GM12878 (cell line): ENCODE measurements around the gene CHST15. TPM values are rescaled to one million over a fixed set of nuclear protein-coding genes. Genes with fewer than 3 reads are reported as not detected.

Experiments used
- ATAC-seq: fragments of 200-7000 bp; cut with Tn5 transposase; 3 replicates; pipeline ENCODE4 v1.9.1; 2020; ENCODE audit warnings: mild to moderate bottlenecking, moderate library complexity
- BruUV-seq: library from RNA; stranded (reverse); fragments of 400-500 nt; replicated peaks from 2 replicates; lab custom pipeline; 2021; lab: Mats Ljungman, UMichigan
- CTCF ChIA-PET: fragments of 300-600 bp; sonication (Branson Sonifier 250); formaldehyde crosslinking; extraction: SDS; loops from one replicate; lab custom pipeline; 2021; ENCODE audit warnings: inconsistent platforms; lab: Yijun Ruan, JAX
- POLR2A ChIA-PET: fragments of 350-600 bp; formaldehyde crosslinking; extraction: SDS; loops from one replicate; lab custom pipeline; 2021; ENCODE audit warnings: inconsistent platforms; lab: Charles Lee
- RAD21 ChIA-PET: fragments of 300-600 bp; sonication (Branson Sonifier 250); formaldehyde crosslinking; loops from one replicate; lab custom pipeline; 2023; ENCODE audit warnings: antibody characterized with exemption; ENCODE audit not compliant: unreplicated experiment; lab: Charles Lee
- SMC1A ChIA-PET: fragments of 300-600 bp; sonication (Branson Sonifier 250); formaldehyde crosslinking; loops from one replicate; lab custom pipeline; 2023; ENCODE audit not compliant: unreplicated experiment, uncharacterized antibody; lab: Charles Lee
- DNase-seq: peaks from one replicate; pipeline ENCODE4 v3.0.0-alpha.2; 2011; ENCODE audit warnings: low read depth, low spot score
- FAIRE-seq: peaks from 3 replicates; lab custom pipeline; 2011; peaks lifted over from hg19 to GRCh38; lab: Jason Lieb, UNC
- H2AFZ ChIP-seq: 2 replicates; pipeline ENCODE4 v1.6.0; 2011; ENCODE audit warnings: low read depth, low read length, control low read depth; ENCODE audit not compliant: control insufficient read depth
- H3K27ac ChIP-seq: 2 replicates; pipeline ENCODE4 v1.5.1; 2011; ENCODE audit warnings: control low read depth; ENCODE audit not compliant: control insufficient read depth, insufficient read depth
- H3K27me3 ChIP-seq, 2 experiments: replicated peaks in 1 of 2; 2 replicates each; pipeline versions ENCODE4 v1.6.0 to v1.6.1; 2011; ENCODE audit warnings: low read length in 1 of 2; ENCODE audit not compliant: control insufficient read depth in 2 of 2, insufficient read depth in 2 of 2
- H3K36me3 ChIP-seq, 2 experiments: 2 replicates each; pipeline ENCODE4 v1.5.1; 2011; ENCODE audit warnings: low read length in 1 of 2; ENCODE audit not compliant: control insufficient read depth in 2 of 2, insufficient read depth in 2 of 2
- H3K4me1 ChIP-seq: 2 replicates; pipeline ENCODE4 v1.6.1; 2011; ENCODE audit warnings: mild to moderate bottlenecking, low read length, moderate library complexity, mixed read lengths; ENCODE audit not compliant: control insufficient read depth, insufficient read depth
- H3K4me2 ChIP-seq: 2 replicates; pipeline ENCODE4 v1.6.0; 2011; ENCODE audit warnings: control low read depth; ENCODE audit not compliant: control insufficient read depth, insufficient read depth
- H3K4me3 ChIP-seq: fragments of 200-600 bp; sonication (generic); 2 replicates; pipeline ENCODE4 v1.5.1; 2016
- H3K79me2 ChIP-seq: 2 replicates; pipeline ENCODE4 v1.6.0; 2011; ENCODE audit warnings: low read length; ENCODE audit not compliant: control insufficient read depth, insufficient read depth
- H3K9ac ChIP-seq: 2 replicates; pipeline ENCODE4 v1.8.0; 2011; ENCODE audit warnings: low read length, control low read depth, mixed read lengths; ENCODE audit not compliant: control insufficient read depth, insufficient read depth
- H3K9me3 ChIP-seq: replicated peaks from 3 replicates; pipeline ENCODE4 v1.5.1; 2011; ENCODE audit warnings: mild to moderate bottlenecking, low read length; ENCODE audit not compliant: control insufficient read depth, insufficient read depth
- H4K20me1 ChIP-seq: 2 replicates; pipeline ENCODE4 v1.6.0; 2011; ENCODE audit not compliant: control insufficient read depth, insufficient read depth
- ASH2L ChIP-seq: fragments of 300-600, 200-600 bp; sonication (generic); IDR thresholded peaks from 2 replicates; pipeline ENCODE4 v1.6.1; 2017; ENCODE audit warnings: low read depth, mild to moderate bottlenecking, borderline replicate concordance
- ETV6 ChIP-seq, 2 experiments: fragments of 450-650 bp in 1 of 2; IDR thresholded peaks in 1 of 2; conservative IDR thresholded peaks in 1 of 2; 2 replicates each; pipeline ENCODE4 v1.6.1; 2014; ENCODE audit warnings: antibody characterized with exemption in 1 of 2, borderline replicate concordance in 1 of 2, low read depth in 1 of 2, mild to moderate bottlenecking in 1 of 2, moderate library complexity in 1 of 2
- MYB ChIP-seq: fragments of 150-350 bp; IDR thresholded peaks from 2 replicates; pipeline ENCODE4 v1.6.1; 2014; ENCODE audit warnings: mild to moderate bottlenecking, low read depth, low read length, borderline replicate concordance
- NR2F1 ChIP-seq: fragments of 450-650 bp; conservative IDR thresholded peaks from 2 replicates; pipeline ENCODE4 v1.6.1; 2017; ENCODE audit warnings: mild to moderate bottlenecking
- NRF1 ChIP-seq: conservative IDR thresholded peaks from 2 replicates; pipeline ENCODE4 v1.6.1; 2011; ENCODE audit warnings: mild to moderate bottlenecking, low read depth, low read length, improper control_type of control experiment
- PAX5 ChIP-seq: IDR thresholded peaks from 2 replicates; pipeline ENCODE4 v1.6.1; 2011; ENCODE audit warnings: low read depth, low read length, borderline replicate concordance
- POLR2A ChIP-seq: IDR thresholded peaks from 2 replicates; pipeline ENCODE4 v1.6.1; 2011; ENCODE audit warnings: low read depth, mild to moderate bottlenecking, low read length
- ZNF217 ChIP-seq: fragments of 450-650 bp; IDR thresholded peaks from 2 replicates; pipeline ENCODE4 v1.6.1; 2017; ENCODE audit warnings: antibody characterized with exemption, mild to moderate bottlenecking
- WGBS: methylation state at CpG from one replicate; pipeline ENCODE4 v1.1.6; 2016; ENCODE audit warnings: low lambda C conversion rate; ENCODE audit not compliant: insufficient replicate concordance, insufficient coverage; ENCODE audit errors: missing lambda C conversion rate; 5-methylcytosine and 5-hydroxymethylcytosine counted together
- in situ Hi-C: fragments of 300-500 bp; cut with MboI; formaldehyde crosslinking; loops from 9 replicates; pipeline ENCODE4 v1.14.3; 2018; ENCODE audit warnings: mixed read lengths
- intact Hi-C: fragments of 100-400 bp; cut with micrococcal nuclease; formaldehyde crosslinking; loops from one replicate; pipeline ENCODE4 v1.14.2; 2022; ENCODE audit not compliant: unreplicated experiment
- polyA plus RNA-seq, 11 experiments: library from polyadenylated mRNA; depleted of rRNA in 4 of 11; unstranded in 6 of 11; stranded (reverse) in 5 of 11; fragments of >200 nt; fragmentation: Nextera tagmentation in 4 of 11; fragmentation: Illumina TruSeq in 1 of 11; extraction: Ambion mirVana in 4 of 11; extraction: Trizol in 1 of 11; gene quantifications; 1 replicate in 1 of 11; 2 replicates in 10 of 11; pipeline versions ENCODE4 v1.2.1 to v1.2.3, GENCODE V29; 2011 to 2016; ENCODE audit warnings: inconsistent platforms in 2 of 11, missing spikeins in 2 of 11, low read depth in 1 of 11
- total RNA-seq, 4 experiments: library from RNA; depleted of rRNA in 3 of 4; stranded (reverse); fragments of >200 nt in 3 of 4; fragmentation: Illumina TruSeq in 1 of 4; extraction: Trizol in 1 of 4; gene quantifications; 2 replicates each; pipeline versions ENCODE4 v1.2.1 to v1.2.3, GENCODE V29; 2013 to 2021
- TF ChIP-seq, protein P1 (sequence below): fragments of 450-650 bp; IDR thresholded peaks from 2 replicates; pipeline ENCODE4 v1.6.1; 2016; ENCODE audit warnings: mild to moderate bottlenecking, moderate library complexity, borderline replicate concordance

The CHST15 gene
- total and polyA plus RNA-seq, 10 of the 15 experiments (the other 5 are each of a cell fraction or from before 2014, with no cell fraction given) = 0.02 to 0.53 (median 0.05) TPM; not detected in 1

DNA sequence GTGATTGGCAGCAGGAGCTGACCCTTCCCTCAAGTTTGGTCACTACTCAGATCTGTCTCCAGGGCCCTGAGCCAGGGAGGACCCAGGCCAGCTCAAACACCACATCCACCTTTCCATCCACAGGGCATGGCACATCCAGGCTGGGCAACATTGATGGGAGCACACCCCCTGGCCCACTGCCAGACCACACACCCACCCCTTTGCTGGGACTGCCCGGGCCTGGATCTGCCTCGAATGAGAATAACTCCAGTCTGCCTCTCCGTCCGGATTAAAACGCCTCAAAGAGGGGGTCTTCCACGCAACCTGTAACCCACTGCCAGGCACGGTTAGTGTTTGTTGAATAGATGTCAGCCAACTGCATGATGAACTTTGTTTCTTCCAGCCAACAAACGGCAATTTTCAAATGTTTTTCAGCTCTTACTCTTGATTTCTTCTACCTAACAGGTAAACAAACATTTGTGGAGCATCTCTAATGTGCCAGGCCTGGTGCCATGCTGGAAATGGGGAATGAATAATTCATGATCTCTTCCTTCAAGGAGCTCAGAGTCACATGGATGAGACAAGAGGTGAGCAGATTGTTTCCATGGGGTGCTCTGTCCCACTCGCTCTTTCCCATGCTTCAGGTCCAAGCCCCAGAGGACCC lies 41.0 kb upstream of the CHST15 start:
- Histone ChIP-seq H3K36me3 (no peaks in the 10 kb centered on the region), H4K20me1 (no peaks in the 10 kb centered on the region), H3K9me3 (no peaks in the 10 kb centered on the region), H2AFZ (no peak overlapping the region), H3K27me3 (peaks cover 0 to 4% of the 10 kb centered on the region in 2 experiments; a peak in 2 of 4 replicates), H3K27ac (no peak overlapping the region), H3K4me3 (no peak overlapping the region), H3K4me1 (no peaks in the 10 kb centered on the region), H3K4me2 (no peak overlapping the region), H3K9ac (no peak overlapping the region), H3K79me2 (no peaks in the 10 kb centered on the region)
- ATAC-seq (no peak), FAIRE-seq (no peak), DNase-seq (no peak)
- TF ChIP-seq NR2F1 (no peak), MYB (no peak), ASH2L (no peak), NRF1 (no peak), ZNF217 (no peak), POLR2A (no peak), ETV6 (conservative IDR thresholded peaks at IDR 0.05 in 1 of 2, IDR thresholded peaks at IDR 0.05 in 1 of 2; ENCODE audit: borderline replicate concordance in 1 of 2, low read depth in 1 of 2) (no peak), PAX5 (no peak)
- TF ChIP-seq, protein P1, sequence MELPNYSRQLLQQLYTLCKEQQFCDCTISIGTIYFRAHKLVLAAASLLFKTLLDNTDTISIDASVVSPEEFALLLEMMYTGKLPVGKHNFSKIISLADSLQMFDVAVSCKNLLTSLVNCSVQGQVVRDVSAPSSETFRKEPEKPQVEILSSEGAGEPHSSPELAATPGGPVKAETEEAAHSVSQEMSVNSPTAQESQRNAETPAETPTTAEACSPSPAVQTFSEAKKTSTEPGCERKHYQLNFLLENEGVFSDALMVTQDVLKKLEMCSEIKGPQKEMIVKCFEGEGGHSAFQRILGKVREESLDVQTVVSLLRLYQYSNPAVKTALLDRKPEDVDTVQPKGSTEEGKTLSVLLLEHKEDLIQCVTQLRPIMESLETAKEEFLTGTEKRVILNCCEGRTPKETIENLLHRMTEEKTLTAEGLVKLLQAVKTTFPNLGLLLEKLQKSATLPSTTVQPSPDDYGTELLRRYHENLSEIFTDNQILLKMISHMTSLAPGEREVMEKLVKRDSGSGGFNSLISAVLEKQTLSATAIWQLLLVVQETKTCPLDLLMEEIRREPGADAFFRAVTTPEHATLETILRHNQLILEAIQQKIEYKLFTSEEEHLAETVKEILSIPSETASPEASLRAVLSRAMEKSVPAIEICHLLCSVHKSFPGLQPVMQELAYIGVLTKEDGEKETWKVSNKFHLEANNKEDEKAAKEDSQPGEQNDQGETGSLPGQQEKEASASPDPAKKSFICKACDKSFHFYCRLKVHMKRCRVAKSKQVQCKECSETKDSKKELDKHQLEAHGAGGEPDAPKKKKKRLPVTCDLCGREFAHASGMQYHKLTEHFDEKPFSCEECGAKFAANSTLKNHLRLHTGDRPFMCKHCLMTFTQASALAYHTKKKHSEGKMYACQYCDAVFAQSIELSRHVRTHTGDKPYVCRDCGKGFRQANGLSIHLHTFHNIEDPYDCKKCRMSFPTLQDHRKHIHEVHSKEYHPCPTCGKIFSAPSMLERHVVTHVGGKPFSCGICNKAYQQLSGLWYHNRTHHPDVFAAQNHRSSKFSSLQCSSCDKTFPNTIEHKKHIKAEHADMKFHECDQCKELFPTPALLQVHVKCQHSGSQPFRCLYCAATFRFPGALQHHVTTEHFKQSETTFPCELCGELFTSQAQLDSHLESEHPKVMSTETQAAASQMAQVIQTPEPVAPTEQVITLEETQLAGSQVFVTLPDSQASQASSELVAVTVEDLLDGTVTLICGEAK = no peak
- no TSS peak for BruUV-seq
- intact Hi-C loops = no loop called here
- SMC1A ChIA-PET = no interaction called here
- WGBS = 35% methylated on average over 9 of the region's 9 CpGs
- in situ Hi-C loops = no loop called here
- POLR2A ChIA-PET = no interaction called here
- RAD21 ChIA-PET = no interaction called here
- CTCF ChIA-PET = interaction anchor here (1.4 to 1.5 kb wide), 2 partner anchors 9 to 138 kb away, joined by 4 read pairs; no protein-coding TSS in a partner anchor
